WERI-Rb-1 (cell line): ENCODE data around the gene SLC9A3.
A peak's percentile ranks its signal among the peaks of the same experiment; 100 is the strongest.

ENCODE experiments used
- DNase-seq: peaks from one replicate; pipeline ENCODE4 v3.0.0-alpha.2; 2020
- H3K27ac ChIP-seq: fragments of 250-450 bp; sonication (Bioruptor Pico); 2 replicates; pipeline ENCODE4 v1.5.1; 2020; ENCODE audit warnings: mild to moderate bottlenecking, moderate library complexity
- H3K27me3 ChIP-seq: fragments of 250-450 bp; sonication (Bioruptor Pico); 2 replicates; pipeline ENCODE4 v1.5.1; 2021; ENCODE audit warnings: mild to moderate bottlenecking, low read depth, moderate library complexity; ENCODE audit not compliant: insufficient read depth, severe bottlenecking
- H3K36me3 ChIP-seq: fragments of 250-450 bp; sonication (Bioruptor Pico); 2 replicates; pipeline ENCODE4 v1.5.1; 2020; ENCODE audit warnings: mild to moderate bottlenecking, moderate library complexity
- H3K4me3 ChIP-seq: 2 replicates; pipeline ENCODE4 v1.5.1; 2011; ENCODE audit warnings: low read depth, mild to moderate bottlenecking, control low read depth, low read length
- H3K9me3 ChIP-seq: fragments of 250-450 bp; sonication (Bioruptor Pico); 2 replicates; pipeline ENCODE4 v1.5.1; 2021; ENCODE audit warnings: mild to moderate bottlenecking, moderate library complexity; ENCODE audit not compliant: severe bottlenecking
- CTCF ChIP-seq: IDR thresholded peaks from 2 replicates; pipeline ENCODE4 v1.5.1; 2011; ENCODE audit warnings: low read depth, mild to moderate bottlenecking, control low read depth, inconsistent platforms, low read length

The SLC9A3 gene

GRCh38 chr5:428219-428618 is 96.0 kb downstream of the SLC9A3 start:
- no peak for TF ChIP-seq CTCF

GRCh38 chr5:427415-428087 is 96.7 kb downstream of the SLC9A3 start:
- Histone ChIP-seq H3K36me3 (no peaks in the 10 kb centered on the region), H3K4me3 (no peak overlapping the region)

More at GRCh38 chr5:428219-428618, 96.0 kb downstream of the SLC9A3 start:
- Histone ChIP-seq H3K9me3 (no peaks in the 10 kb centered on the region), H3K4me3 (no peak overlapping the region), H3K27me3 (no peaks in the 10 kb centered on the region), H3K36me3 (no peaks in the 10 kb centered on the region), H3K27ac (no peak overlapping the region)
- DNase-seq = no peak

GRCh38 chr5:426392-426976 is 97.8 kb downstream of the SLC9A3 start:
- Histone ChIP-seq H3K27me3 (no peaks in the 10 kb centered on the region), H3K4me3 (no peak overlapping the region), H3K27ac (no peak overlapping the region), H3K9me3 (no peaks in the 10 kb centered on the region), H3K36me3 (no peaks in the 10 kb centered on the region)
- TF ChIP-seq CTCF = no peak
- DNase-seq = no peak

More at GRCh38 chr5:427415-428087, 96.7 kb downstream of the SLC9A3 start:
- DNase-seq = peak; percentile 2
- Histone ChIP-seq H3K27ac (no peak overlapping the region), H3K27me3 (no peaks in the 10 kb centered on the region), H3K9me3 (no peaks in the 10 kb centered on the region)
- no peak for TF ChIP-seq CTCF

GRCh38 chr5:425714-426113 is 98.5 kb downstream of the SLC9A3 start:
- Histone ChIP-seq H3K27ac (no peak overlapping the region), H3K4me3 (no peak overlapping the region), H3K27me3 (no peaks in the 10 kb centered on the region), H3K9me3 (no peaks in the 10 kb centered on the region), H3K36me3 (no peaks in the 10 kb centered on the region)
- peak; percentile 34 for DNase-seq
- peak; percentile 31; the same call in 1 of the 2 replicates for TF ChIP-seq CTCF

- Histone ChIP-seq H3K9me3 (no peaks in the 10 kb centered on the region), H3K27me3 (no peaks in the 10 kb centered on the region), H3K27ac (no peak overlapping the region), H3K36me3 (no peaks in the 10 kb centered on the region), H3K4me3 (no peak overlapping the region)
- no peak for TF ChIP-seq CTCF
- DNase-seq = no peak
Observed at GRCh38 chr5:424301-425110, 99.7 kb downstream of the SLC9A3 start.
